Sigmoid colon (tissue), 7 donors: ENCODE measurements around the gene SALL4. TPM values are rescaled to one million over a fixed set of nuclear protein-coding genes. Genes with fewer than 3 reads are reported as not detected.
"Not testable (repeated sequence)": the region's sequence is repeated elsewhere in the genome, so short reads cannot be mapped to it uniquely, and the experiment has no call there.

ENCODE experiments used
- DNase-seq: peaks from one replicate; pipeline ENCODE4 v3.0.0-alpha.2; 2019
- H3K27ac ChIP-seq, 4 donors: fragments of 200-600 bp; sonication (generic); one replicate each; pipeline ENCODE4 v1.5.1; 2016 to 2019; ENCODE audit warnings: mild to moderate bottlenecking in 1 of 4
- H3K27me3 ChIP-seq, 3 donors: fragments of 200-600 bp; sonication (generic); one replicate each; pipeline ENCODE4 v1.5.1; 2019; ENCODE audit warnings: mild to moderate bottlenecking in 1 of 3
- H3K36me3 ChIP-seq, 4 donors: fragments of 200-600 bp; sonication (generic); one replicate each; pipeline ENCODE4 v1.5.1; 2016 to 2019
- H3K4me1 ChIP-seq, 4 donors: fragments of 200-600 bp; sonication (generic); one replicate each; pipeline ENCODE4 v1.5.1; 2017 to 2019
- H3K4me3 ChIP-seq, 4 donors: fragments of 200-600 bp; sonication (generic); one replicate each; pipeline ENCODE4 v1.5.1; 2017 to 2019; ENCODE audit warnings: mild to moderate bottlenecking in 2 of 4, moderate library complexity in 1 of 4
- H3K9me3 ChIP-seq, 4 donors: fragments of 200-600 bp in 3 of 4; sonication (generic) in 3 of 4; one replicate each; pipeline versions ENCODE4 v1.5.1 to v1.6.1; 2013 to 2019
- EP300 ChIP-seq, 4 donors: sonication (generic); formaldehyde crosslinking; IDR thresholded peaks; one replicate each; pipeline ENCODE4 v1.6.1; 2017; ENCODE audit warnings: antibody characterized with exemption in 4 of 4
- POLR2A ChIP-seq, 2 donors: fragments of 450-650 bp; IDR thresholded peaks; one replicate each; pipeline ENCODE4 v1.6.1; 2016; ENCODE audit warnings: antibody characterized with exemption in 2 of 2, mild to moderate bottlenecking in 2 of 2, moderate library complexity in 2 of 2
- POLR2AphosphoS5 ChIP-seq, 4 donors: sonication (generic); formaldehyde crosslinking; IDR thresholded peaks; one replicate each; pipeline ENCODE4 v1.6.1; 2017; ENCODE audit warnings: antibody characterized with exemption in 4 of 4
- WGBS, 2 donors: extraction: QIAGEN DNeasy Blood & Tissue Kit; methylation state at CpG; one replicate each; pipeline ENCODE4 v1.1.7; 2013; 5-methylcytosine and 5-hydroxymethylcytosine counted together
- intact Hi-C: fragments of 100-400 bp; cut with DNase I; formaldehyde crosslinking; loops from one replicate; pipeline ENCODE4 v1.15.1; 2023
- polyA plus RNA-seq, 3 donors: library from polyadenylated mRNA; stranded (reverse); fragments of 200-250 nt; gene quantifications; one replicate each; pipeline ENCODE4 v1.2.3, GENCODE V29; 2013
- total RNA-seq, 4 donors: library from RNA; depleted of rRNA; stranded (reverse); fragments of >200 nt; gene quantifications; one replicate each; pipeline ENCODE4 v1.1.0, GENCODE V29; 2016
- TF ChIP-seq, protein P1 (sequence below), 4 experiments: fragments of 450-650 bp in 3 of 4; fragments of 200-600 bp in 1 of 4; IDR thresholded peaks; one replicate each; pipeline ENCODE4 v1.5.1; 2016 to 2019; ENCODE audit warnings: antibody characterized with exemption in 4 of 4, mild to moderate bottlenecking in 3 of 4, moderate library complexity in 2 of 4
- donor health status: healthy with polysubstance abuse.
- donor health status: Bipolar disorder and iron deficiency.
- donor health status: healthy.

SALL4 gene
- total and polyA plus RNA-seq, 7 donors = 0.12 to 3.0 (median 0.60) TPM; not detected in 4

DNA sequence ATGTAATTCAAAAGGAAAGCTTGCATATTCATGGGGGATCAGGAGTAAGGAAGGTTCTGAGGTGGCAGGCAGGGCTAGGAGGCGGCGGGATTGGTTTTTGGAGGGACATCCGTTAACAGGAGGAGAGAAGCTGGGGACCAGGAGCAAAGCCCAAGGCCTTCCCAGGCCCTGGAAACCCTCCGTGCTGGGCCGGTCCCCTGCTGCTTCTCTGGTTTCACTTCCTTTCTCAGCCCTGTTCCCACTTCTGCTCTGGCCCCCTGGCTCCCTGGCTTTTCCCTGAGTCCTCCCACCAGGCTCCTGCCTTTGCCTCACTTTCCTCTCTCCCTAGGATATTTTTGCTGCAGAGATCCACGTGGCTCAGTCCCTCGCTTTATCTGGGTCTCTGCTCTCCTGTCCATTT lies 26.4 kb upstream of the SALL4 start:
- no peaks in the 10 kb centered on the region for H3K36me3 ChIP-seq
- DNase-seq = no peak
- H3K27ac ChIP-seq = no peak overlapping the region
- no peaks in the 10 kb centered on the region for H3K27me3 ChIP-seq
- WGBS, 2 donors = 79 to 88% methylated on average over 7 of the region's 7 CpGs
- intact Hi-C loops = no loop called here
- H3K9me3 ChIP-seq = no peaks in the 10 kb centered on the region
- H3K4me1 ChIP-seq = peaks cover 0 to 5% (median 0%) of the 10 kb centered on the region in 4 donors
- no peak overlapping the region for H3K4me3 ChIP-seq
- TF ChIP-seq POLR2A (IDR thresholded peaks at IDR 0.05) = no peak
- TF ChIP-seq POLR2AphosphoS5 (IDR thresholded peaks at IDR 0.05) = no peak
- TF ChIP-seq, protein P1, sequence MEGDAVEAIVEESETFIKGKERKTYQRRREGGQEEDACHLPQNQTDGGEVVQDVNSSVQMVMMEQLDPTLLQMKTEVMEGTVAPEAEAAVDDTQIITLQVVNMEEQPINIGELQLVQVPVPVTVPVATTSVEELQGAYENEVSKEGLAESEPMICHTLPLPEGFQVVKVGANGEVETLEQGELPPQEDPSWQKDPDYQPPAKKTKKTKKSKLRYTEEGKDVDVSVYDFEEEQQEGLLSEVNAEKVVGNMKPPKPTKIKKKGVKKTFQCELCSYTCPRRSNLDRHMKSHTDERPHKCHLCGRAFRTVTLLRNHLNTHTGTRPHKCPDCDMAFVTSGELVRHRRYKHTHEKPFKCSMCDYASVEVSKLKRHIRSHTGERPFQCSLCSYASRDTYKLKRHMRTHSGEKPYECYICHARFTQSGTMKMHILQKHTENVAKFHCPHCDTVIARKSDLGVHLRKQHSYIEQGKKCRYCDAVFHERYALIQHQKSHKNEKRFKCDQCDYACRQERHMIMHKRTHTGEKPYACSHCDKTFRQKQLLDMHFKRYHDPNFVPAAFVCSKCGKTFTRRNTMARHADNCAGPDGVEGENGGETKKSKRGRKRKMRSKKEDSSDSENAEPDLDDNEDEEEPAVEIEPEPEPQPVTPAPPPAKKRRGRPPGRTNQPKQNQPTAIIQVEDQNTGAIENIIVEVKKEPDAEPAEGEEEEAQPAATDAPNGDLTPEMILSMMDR (IDR thresholded peaks at IDR 0.05) = no peak
- TF ChIP-seq EP300 (IDR thresholded peaks at IDR 0.05) = no peak

DNA sequence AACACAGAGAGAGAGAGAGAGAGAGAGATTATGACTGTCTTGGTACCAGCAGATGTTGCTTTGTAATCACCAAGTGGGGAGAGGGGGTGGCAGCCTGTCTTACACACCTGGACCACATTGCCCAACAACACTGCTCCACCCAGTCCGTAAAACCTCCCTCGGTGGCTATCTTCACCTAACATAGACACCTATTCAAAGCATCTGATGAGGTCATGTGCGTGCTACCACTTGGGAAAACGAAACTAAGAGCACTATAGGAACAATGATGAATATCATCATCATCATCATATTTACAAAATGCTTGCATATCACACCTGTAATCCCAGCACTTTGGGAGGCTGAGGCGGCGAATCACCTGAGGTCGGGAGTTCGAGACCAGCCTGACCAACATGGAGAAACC lies 24.1 kb upstream of the SALL4 start:
- Histone ChIP-seq H3K4me1 (no peaks in the 10 kb centered on the region), H3K27me3 (no peaks in the 10 kb centered on the region), H3K9me3 (no peaks in the 10 kb centered on the region), H3K36me3 (no peaks in the 10 kb centered on the region), H3K4me3 (no peak overlapping the region), H3K27ac (no peak overlapping the region)
- TF ChIP-seq POLR2AphosphoS5 (IDR thresholded peaks at IDR 0.05) (no peak), EP300 (IDR thresholded peaks at IDR 0.05) (no peak), POLR2A (IDR thresholded peaks at IDR 0.05) (no peak)
- DNase-seq = no peak
- 61 to 82% methylated on average over 8 of the region's 8 CpGs for WGBS, 2 donors
- intact Hi-C loops = no loop called here

DNA sequence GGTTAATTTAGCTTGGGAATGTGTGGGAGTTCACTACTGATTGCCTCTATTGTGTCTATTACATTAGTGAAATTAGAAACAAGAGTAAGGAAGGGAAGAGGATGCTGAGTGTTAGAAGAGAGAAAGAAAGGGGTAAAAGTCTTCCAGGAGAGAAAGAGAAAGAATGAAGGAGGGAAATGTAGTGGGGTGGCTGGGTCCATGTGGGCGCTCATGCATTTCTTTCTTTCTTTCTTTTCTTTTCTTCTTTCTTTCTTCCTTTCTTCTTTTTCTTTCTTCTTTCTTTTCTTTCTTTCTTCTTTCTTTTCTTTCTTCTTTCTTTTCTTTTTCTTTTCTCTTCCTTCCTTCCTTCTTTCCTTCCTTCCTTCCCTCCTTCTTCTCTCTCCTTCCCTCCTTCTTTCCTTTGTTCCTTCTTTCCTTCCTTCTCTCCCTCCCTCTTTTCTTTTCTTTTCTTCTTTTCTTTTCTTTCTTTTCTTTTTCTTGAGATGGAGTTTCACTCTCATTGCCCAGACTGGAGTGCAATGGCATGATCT lies 16.2 kb upstream of the SALL4 start:
- intact Hi-C loops = no loop called here
- Histone ChIP-seq H3K4me3 (no peak overlapping the region), H3K36me3 (no peaks in the 10 kb centered on the region), H3K9me3 (no peaks in the 10 kb centered on the region), H3K4me1 (no peaks in the 10 kb centered on the region), H3K27ac (no peak overlapping the region), H3K27me3 (no peaks in the 10 kb centered on the region)
- TF ChIP-seq EP300 (IDR thresholded peaks at IDR 0.05) (no peak), POLR2AphosphoS5 (IDR thresholded peaks at IDR 0.05) (no peak), POLR2A (IDR thresholded peaks at IDR 0.05) (no peak)
- TF ChIP-seq, protein P1 (IDR thresholded peaks at IDR 0.05) = no peak
- no peak for DNase-seq
- 45 to 52% methylated on average over 1 of the region's 1 CpG for WGBS, 2 donors

DNA sequence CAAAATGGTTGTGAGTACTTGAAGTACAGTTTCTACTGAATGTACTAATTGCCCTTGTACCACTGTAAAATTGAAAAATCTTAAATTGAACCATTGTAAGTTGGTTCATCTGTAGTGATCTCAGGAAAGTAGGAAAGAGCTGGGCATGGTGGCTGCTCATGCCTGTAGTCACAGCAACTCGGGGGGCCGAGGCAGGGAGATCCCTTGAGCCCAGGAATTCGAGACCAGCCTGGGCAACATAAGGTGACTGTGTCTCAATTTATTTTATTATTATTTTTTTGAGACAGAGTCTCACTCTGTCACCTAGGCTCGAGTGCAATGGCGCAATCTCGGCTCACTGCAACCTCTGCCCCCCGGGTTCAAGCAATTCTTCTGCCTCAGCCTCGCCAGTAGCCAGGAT lies 14.5 kb upstream of the SALL4 start:
- H3K4me1 ChIP-seq, DNase-seq, H3K4me3 ChIP-seq, H3K9me3 ChIP-seq, H3K36me3 ChIP-seq, intact Hi-C loops, H3K27ac ChIP-seq, H3K27me3 ChIP-seq: not testable (repeated sequence)
- WGBS, 2 donors = 57 to 83% methylated on average over 8 of the region's 8 CpGs

DNA sequence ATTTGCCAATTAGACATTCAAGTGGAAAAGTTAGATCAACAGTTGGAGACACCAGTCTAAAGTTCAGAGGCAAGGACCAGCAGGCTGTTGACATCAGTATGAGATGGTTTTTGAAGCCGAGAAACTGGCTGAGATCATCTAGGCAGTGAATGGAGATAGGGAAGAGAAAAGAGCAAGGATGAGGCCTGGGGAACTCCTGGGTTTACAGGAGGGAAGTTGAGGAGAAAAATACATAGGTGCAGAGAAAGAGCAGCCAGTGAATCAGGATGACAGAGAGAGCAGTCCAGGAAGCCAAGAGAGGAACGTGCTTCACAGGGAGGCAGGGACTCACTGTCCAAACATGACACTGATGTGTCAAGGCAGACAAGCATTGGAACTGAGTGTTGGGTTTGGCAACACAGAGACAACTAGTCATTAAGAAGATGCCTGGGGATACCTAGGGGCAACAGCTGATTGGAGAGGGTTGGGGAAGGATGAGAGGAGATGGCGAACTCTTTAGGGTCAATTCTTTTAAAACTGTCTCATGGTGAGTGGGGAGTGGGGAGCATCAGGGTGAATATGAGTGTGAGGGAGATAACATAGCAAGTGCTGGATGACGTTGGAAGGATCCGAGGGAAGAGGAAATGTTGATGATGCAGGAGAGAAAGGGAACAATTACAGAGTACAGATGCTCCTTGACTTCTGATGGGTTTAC lies 13.2 kb upstream of the SALL4 start:
- no peak for DNase-seq

More for the DNA sequence above, 13.2 kb upstream of the SALL4 start:
- 74 to 82% methylated on average over 5 of the region's 5 CpGs for WGBS, 2 donors
- intact Hi-C loops = no loop called here
- TF ChIP-seq EP300 (IDR thresholded peaks at IDR 0.05) = no peak
- TF ChIP-seq POLR2A (IDR thresholded peaks at IDR 0.05) = no peak
- TF ChIP-seq POLR2AphosphoS5 (IDR thresholded peaks at IDR 0.05) = no peak
- TF ChIP-seq, protein P1 (IDR thresholded peaks at IDR 0.05) = no peak
- H3K4me1 ChIP-seq = no peaks in the 10 kb centered on the region
- no peak overlapping the region for H3K4me3 ChIP-seq
- H3K9me3 ChIP-seq = no peaks in the 10 kb centered on the region
- H3K27ac ChIP-seq = no peak overlapping the region
- H3K36me3 ChIP-seq = no peaks in the 10 kb centered on the region
- H3K27me3 ChIP-seq = no peaks in the 10 kb centered on the region
